ENCODE measurements around the gene RRP36.

RRP36 gene

GRCh38 chr6:43059168-43060033 lies 38.0 kb downstream of the RRP36 start, which contains the start of the genes KLC4 and MRPL2:
TSS of gene KLC4 (plus strand) at chr6:43059631. CDS start at chr6:43061336, 1,705 bp downstream.
TSS of gene MRPL2 (minus strand) at chr6:43059434. CDS start at chr6:43059381, 53 bp downstream.
- Histone ChIP-seq H3K9me3 (ENCODE audit: control insufficient read depth, insufficient read depth, low read length) (no peaks in the 10 kb centered on the region), H3K79me2 (ENCODE audit: control insufficient read depth, low read length) (peaks cover 18% of the 10 kb centered on the region), H3K36me3 (ENCODE audit: control insufficient read depth, low read length) (peaks cover 19% of the 10 kb centered on the region), H3K27ac (ENCODE audit: low read depth, low read length) (peak within 1 kb of the TSS; percentile 41), H3K27me3 (ENCODE audit: control insufficient read depth, low read length) (no peaks in the 10 kb centered on the region), H3K4me1 (ENCODE audit: control insufficient read depth, low read length) (peaks cover 17% of the 10 kb centered on the region), H3K4me2 (ENCODE audit: low read length) (peak within 1 kb of the TSS; percentile 90), H3K9me2 (replicated peaks; ENCODE audit: control insufficient read depth, low read length) (no peaks in the 10 kb centered on the region), H3F3A (ENCODE audit: control insufficient read depth, insufficient read depth) (peaks cover 4% of the 10 kb centered on the region; the same call in 1 of the 2 replicates), H4K20me1 (ENCODE audit: control insufficient read depth, insufficient read depth, low read depth, low read length) (no peaks in the 10 kb centered on the region), H3K4me3 (ENCODE audit: low read length) (peak within 1 kb of the TSS; percentile 83)
- TF ChIP-seq EZH2phosphoT487 (IDR thresholded peaks at IDR 0.05; ENCODE audit: borderline replicate concordance, low read length) (no peak), CTCF (IDR thresholded peaks at IDR 0.05; ENCODE audit: low read depth, low read length, poor library complexity, severe bottlenecking) (no peak)

- Histone ChIP-seq H3F3A (ENCODE audit: control insufficient read depth, insufficient read depth) (no peaks in the 10 kb centered on the region), H3K4me3 (ENCODE audit: low read length) (peak overlapping the region; percentile 83), H3K9me3 (ENCODE audit: control insufficient read depth, insufficient read depth, low read length) (no peaks in the 10 kb centered on the region), H3K4me1 (ENCODE audit: control insufficient read depth, low read length) (peaks cover 17% of the 10 kb centered on the region), H4K20me1 (ENCODE audit: control insufficient read depth, insufficient read depth, low read depth, low read length) (no peaks in the 10 kb centered on the region), H3K27me3 (ENCODE audit: control insufficient read depth, low read length) (no peaks in the 10 kb centered on the region), H3K4me2 (ENCODE audit: low read length) (peak overlapping the region; percentile 78), H3K27ac (ENCODE audit: low read depth, low read length) (no peak overlapping the region), H3K9me2 (replicated peaks; ENCODE audit: control insufficient read depth, low read length) (no peaks in the 10 kb centered on the region), H3K36me3 (ENCODE audit: control insufficient read depth, low read length) (peaks cover 19% of the 10 kb centered on the region), H3K79me2 (ENCODE audit: control insufficient read depth, low read length) (peaks cover 18% of the 10 kb centered on the region)
- TF ChIP-seq CTCF (IDR thresholded peaks at IDR 0.05; ENCODE audit: low read depth, low read length, poor library complexity, severe bottlenecking) (no peak), EZH2phosphoT487 (IDR thresholded peaks at IDR 0.05; ENCODE audit: borderline replicate concordance, low read length) (no peak)
These were observed 38.8 kb downstream of the RRP36 start for GRCh38 chr6:43060034-43060754.

GRCh38 chr6:43060755-43061633 lies 39.6 kb downstream of the RRP36 start:
- H3K27ac ChIP-seq (ENCODE audit: low read depth, low read length) = no peak overlapping the region
- no peaks in the 10 kb centered on the region for H3K27me3 ChIP-seq (ENCODE audit: control insufficient read depth, low read length)
- peaks cover 17% of the 10 kb centered on the region for H3K4me1 ChIP-seq (ENCODE audit: control insufficient read depth, low read length)
- no peak for TF ChIP-seq EZH2phosphoT487 (IDR thresholded peaks at IDR 0.05; ENCODE audit: borderline replicate concordance, low read length)
- no peak for TF ChIP-seq CTCF (IDR thresholded peaks at IDR 0.05; ENCODE audit: low read depth, low read length, poor library complexity, severe bottlenecking)
- peaks cover 13% of the 10 kb centered on the region for H3K36me3 ChIP-seq (ENCODE audit: control insufficient read depth, low read length)
- H3K9me2 ChIP-seq (replicated peaks; ENCODE audit: control insufficient read depth, low read length) = no peaks in the 10 kb centered on the region
- peak overlapping the region; percentile 78 for H3K4me2 ChIP-seq (ENCODE audit: low read length)
- peaks cover 18% of the 10 kb centered on the region for H3K79me2 ChIP-seq (ENCODE audit: control insufficient read depth, low read length)
- H3K9me3 ChIP-seq (ENCODE audit: control insufficient read depth, insufficient read depth, low read length) = no peaks in the 10 kb centered on the region
- H3F3A ChIP-seq (ENCODE audit: control insufficient read depth, insufficient read depth) = no peaks in the 10 kb centered on the region
- no peaks in the 10 kb centered on the region for H4K20me1 ChIP-seq (ENCODE audit: control insufficient read depth, insufficient read depth, low read depth, low read length)
- H3K4me3 ChIP-seq (ENCODE audit: low read length) = peak overlapping the region; percentile 83; the same call in 1 of the 2 replicates

Measured in DOHH2 (cell line).